Lower leg skin (tissue), 4 donors: ENCODE measurements around the gene JOSD1. TPM values are rescaled to one million over a fixed set of nuclear protein-coding genes. Genes with fewer than 3 reads are reported as not detected.

Source experiments
- DNase-seq, 2 donors: peaks; one replicate each; pipeline ENCODE4 v3.0.0-alpha.2; 2019; ENCODE audit warnings: low spot score in 2 of 2
- H3K4me3 ChIP-seq: fragments of 200-600 bp; sonication (generic); 2 replicates; pipeline ENCODE4 v1.5.1; 2017; ENCODE audit warnings: mild to moderate bottlenecking, low read depth; ENCODE audit not compliant: poor library complexity, severe bottlenecking
- POLR2A ChIP-seq, 2 donors: fragments of 450-650 bp; IDR thresholded peaks; one replicate each; pipeline ENCODE4 v1.6.1; 2016 to 2017; ENCODE audit warnings: antibody characterized with exemption in 2 of 2, mild to moderate bottlenecking in 1 of 2, moderate library complexity in 1 of 2
- WGBS, 2 donors: methylation state at CpG; one replicate each; pipeline ENCODE4 v1.1.5; 2018; 5-methylcytosine and 5-hydroxymethylcytosine counted together
- intact Hi-C: fragments of 100-400 bp; cut with DNase I; formaldehyde crosslinking; loops from one replicate; pipeline ENCODE4 v1.15.0; 2023; ENCODE audit warnings: low total_unique reads
- total RNA-seq, 4 donors: library from RNA; depleted of rRNA; stranded (reverse); fragments of >200 nt; gene quantifications; one replicate each; pipeline ENCODE4 v1.1.0, GENCODE V29; 2016
- TF ChIP-seq, protein P1 (sequence below), 3 donors: fragments of 450-650 bp; IDR thresholded peaks; one replicate each; pipeline ENCODE4 v1.5.1; 2016; ENCODE audit warnings: antibody characterized with exemption in 3 of 3, mild to moderate bottlenecking in 3 of 3, moderate library complexity in 2 of 3

JOSD1 gene
- total RNA-seq, 4 donors from 2014 or later, result 52.0 to 90.6 (median 68.0) TPM

DNA sequence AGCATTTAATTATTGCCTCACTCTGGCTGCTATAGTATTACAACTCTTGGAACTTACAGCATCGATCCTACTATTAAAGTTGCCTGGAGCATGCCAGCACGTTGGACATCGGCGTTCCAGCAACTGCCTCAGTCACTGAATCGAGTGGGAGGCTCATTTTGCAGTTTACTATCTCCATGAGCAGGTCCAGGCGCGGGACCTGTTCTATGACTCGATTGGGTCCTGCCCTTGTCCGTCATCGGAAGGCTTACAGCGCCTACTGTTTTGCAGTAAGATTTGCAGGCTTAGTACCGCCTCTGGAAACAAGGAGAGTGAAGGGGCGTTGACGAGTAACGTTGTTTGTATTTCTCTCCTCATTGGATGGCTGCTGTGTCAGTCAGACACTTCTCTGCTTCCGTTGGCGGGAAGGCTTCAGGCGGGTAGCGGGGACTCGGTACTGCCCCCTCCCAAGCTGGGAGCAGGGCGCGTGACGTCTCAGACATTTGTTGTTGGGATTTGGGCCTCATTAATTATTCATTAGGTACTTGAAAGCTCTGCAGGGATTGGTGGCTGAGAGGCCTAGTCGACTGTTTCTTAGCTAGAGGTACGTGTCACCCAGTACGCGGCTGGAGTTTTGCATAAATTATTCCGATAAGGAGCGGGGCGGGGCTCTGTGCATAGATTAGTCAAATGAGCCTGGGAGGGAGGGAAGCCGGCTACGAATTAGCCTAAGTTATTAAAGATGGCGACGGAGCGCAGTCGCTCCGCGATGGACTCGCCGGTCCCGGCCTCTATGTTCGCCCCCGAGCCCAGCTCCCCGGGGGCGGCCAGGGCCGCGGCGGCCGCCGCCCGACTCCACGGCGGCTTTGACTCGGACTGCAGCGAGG, 4.7 kb upstream of the JOSD1 start, which contains the start of gene GTPBP1:
TSS of gene GTPBP1 (plus strand) at position 710 of the 866 bp plus-strand sequence. CDS start at position 722, 12 bp downstream.
- 0 to 1% methylated on average over 46 to 54 of the region's 55 CpGs for WGBS, 2 donors
- peak in 1 of 2 donors; percentile 41 for TF ChIP-seq POLR2A (IDR thresholded peaks at IDR 0.05)
- TF ChIP-seq, protein P1, sequence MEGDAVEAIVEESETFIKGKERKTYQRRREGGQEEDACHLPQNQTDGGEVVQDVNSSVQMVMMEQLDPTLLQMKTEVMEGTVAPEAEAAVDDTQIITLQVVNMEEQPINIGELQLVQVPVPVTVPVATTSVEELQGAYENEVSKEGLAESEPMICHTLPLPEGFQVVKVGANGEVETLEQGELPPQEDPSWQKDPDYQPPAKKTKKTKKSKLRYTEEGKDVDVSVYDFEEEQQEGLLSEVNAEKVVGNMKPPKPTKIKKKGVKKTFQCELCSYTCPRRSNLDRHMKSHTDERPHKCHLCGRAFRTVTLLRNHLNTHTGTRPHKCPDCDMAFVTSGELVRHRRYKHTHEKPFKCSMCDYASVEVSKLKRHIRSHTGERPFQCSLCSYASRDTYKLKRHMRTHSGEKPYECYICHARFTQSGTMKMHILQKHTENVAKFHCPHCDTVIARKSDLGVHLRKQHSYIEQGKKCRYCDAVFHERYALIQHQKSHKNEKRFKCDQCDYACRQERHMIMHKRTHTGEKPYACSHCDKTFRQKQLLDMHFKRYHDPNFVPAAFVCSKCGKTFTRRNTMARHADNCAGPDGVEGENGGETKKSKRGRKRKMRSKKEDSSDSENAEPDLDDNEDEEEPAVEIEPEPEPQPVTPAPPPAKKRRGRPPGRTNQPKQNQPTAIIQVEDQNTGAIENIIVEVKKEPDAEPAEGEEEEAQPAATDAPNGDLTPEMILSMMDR (IDR thresholded peaks at IDR 0.05), result no peak
- peak within 1 kb of the TSS; percentile 85 for H3K4me3 ChIP-seq
- intact Hi-C loops, result no loop called here
- DNase-seq, result peak; percentile 99 to 100

DNA sequence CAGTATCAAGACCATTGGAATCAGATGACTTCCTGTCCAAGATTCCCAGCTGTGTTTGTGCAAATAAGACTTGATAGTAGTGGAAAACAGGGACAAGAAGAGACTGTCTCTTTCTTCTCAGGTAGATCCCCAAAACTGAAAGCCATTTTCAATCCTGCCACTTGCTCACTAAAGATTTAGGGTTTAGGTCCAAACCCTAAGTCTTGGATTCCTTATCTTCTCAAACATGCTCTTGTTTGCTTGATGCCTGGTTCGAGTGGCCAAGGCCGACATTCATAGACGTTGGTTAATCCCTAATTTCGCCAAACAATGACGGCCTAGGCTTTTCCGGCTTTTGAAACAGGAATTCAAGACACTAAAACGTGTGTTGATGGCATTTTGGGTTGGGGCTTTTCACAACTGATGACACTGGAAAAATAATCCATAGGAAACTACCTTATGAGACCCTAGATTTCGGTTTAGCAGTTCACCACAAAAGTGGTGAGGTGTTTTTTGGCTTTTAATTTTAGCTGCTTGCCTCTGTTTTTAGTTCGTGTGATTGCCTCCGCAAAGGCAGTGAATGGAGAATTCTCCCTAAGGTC, 4.0 kb upstream of the JOSD1 start:
- intact Hi-C loops, result no loop called here
- 6 to 13% methylated on average over 10 of the region's 10 CpGs for WGBS, 2 donors
- H3K4me3 ChIP-seq, result no peak overlapping the region
- no peak for DNase-seq
- no peak for TF ChIP-seq POLR2A (IDR thresholded peaks at IDR 0.05)
- TF ChIP-seq, protein P1 (IDR thresholded peaks at IDR 0.05), result no peak

DNA sequence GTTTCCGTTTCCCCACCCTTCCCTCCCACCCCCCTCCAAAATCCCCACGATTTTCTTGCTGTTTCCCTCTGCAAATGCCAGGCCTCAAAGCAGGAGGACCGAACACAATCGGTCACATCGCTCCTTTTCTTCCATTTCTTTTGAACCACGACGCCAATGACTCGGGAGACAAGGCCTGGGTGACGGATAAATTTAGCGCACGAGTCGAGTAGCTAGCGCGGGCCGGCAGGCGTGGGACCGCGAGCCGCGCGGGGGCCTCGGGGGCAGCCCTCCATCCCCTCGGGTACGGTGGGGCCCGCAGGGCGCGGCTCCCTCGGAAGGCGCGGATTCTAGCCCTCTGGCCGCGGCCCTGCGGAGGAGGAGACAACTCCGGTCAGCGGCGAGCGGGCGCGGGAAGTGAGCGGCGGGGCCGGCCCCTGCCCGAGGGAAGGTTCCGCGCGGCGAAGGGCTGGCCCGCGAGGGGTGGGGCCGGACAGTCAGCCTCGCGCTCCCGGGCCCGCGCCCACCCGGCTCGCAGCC, 414 bp downstream of the JOSD1 start:
- H3K4me3 ChIP-seq, result peak overlapping the region; percentile 70
- intact Hi-C loops, result no loop called here
- WGBS, 2 donors, result 0 to 1% methylated on average over 24 to 35 of the region's 57 CpGs
- DNase-seq, result peak in 1 of 2 donors; percentile 37
- TF ChIP-seq POLR2A (IDR thresholded peaks at IDR 0.05), result no peak
- TF ChIP-seq, protein P1 (IDR thresholded peaks at IDR 0.05), result no peak

GRCh38 chr22:38699784-38700183, 959 bp downstream of the JOSD1 start:
- DNase-seq, result no peak
- H3K4me3 ChIP-seq, result peak overlapping the region; percentile 70
- intact Hi-C loops, result no loop called here
- TF ChIP-seq, protein P1 (IDR thresholded peaks at IDR 0.05), result no peak
- no peak for TF ChIP-seq POLR2A (IDR thresholded peaks at IDR 0.05)
- 2 to 5% methylated on average over 6 of the region's 6 CpGs for WGBS, 2 donors

GRCh38 chr22:38699143-38699542, 1.6 kb downstream of the JOSD1 start:
- intact Hi-C loops, result no loop called here
- TF ChIP-seq, protein P1 (IDR thresholded peaks at IDR 0.05), result no peak
- TF ChIP-seq POLR2A (IDR thresholded peaks at IDR 0.05), result no peak
- DNase-seq, result no peak
- no peak overlapping the region for H3K4me3 ChIP-seq
- 47 to 51% methylated on average over 5 of the region's 5 CpGs for WGBS, 2 donors
